T-cell (primary cell): Measurements from ENCODE around the gene ANO4. TPM values are rescaled to one million over a fixed set of nuclear protein-coding genes. Genes with fewer than 3 reads are reported as not detected.

Source experiments
- ATAC-seq, 4 experiments: fragments of 200-7000 bp in 3 of 4; fragments of 150-1000 bp in 1 of 4; cut with Tn5 transposase; replicated peaks in 1 of 4; 1 replicate in 3 of 4; 2 replicates in 1 of 4; pipeline ENCODE4 v1.10.0; 2021; ENCODE audit warnings: moderate library complexity in 3 of 4, mild to moderate bottlenecking in 2 of 4, moderate number of reproducible peaks in 1 of 4
- CTCF ChIA-PET, 2 donors: fragments of 300-600 bp; sonication (Branson Sonifier 250); formaldehyde crosslinking; loops; one replicate each; lab custom pipeline; 2022; ENCODE audit warnings: antibody characterized with exemption in 2 of 2; lab: Charles Lee
- POLR2A ChIA-PET, 2 donors: fragments of 300-600 bp; sonication (Branson Sonifier 250); formaldehyde crosslinking; loops; one replicate each; lab custom pipeline; 2022; ENCODE audit warnings: antibody characterized with exemption in 2 of 2; lab: Charles Lee
- DNase-seq, 35 experiments: peaks; one replicate each; pipeline versions ENCODE4 v3.0.0 to v3.0.0-alpha.2; 2013 to 2023
- H3K27ac ChIP-seq: one replicate; pipeline ENCODE4 v1.5.1; 2013; ENCODE audit warnings: low read length
- H3K27me3 ChIP-seq, 2 experiments: replicated peaks in 1 of 2; 1 replicate in 1 of 2; 2 replicates in 1 of 2; pipeline versions ENCODE4 v1.6.1 to v1.7.0; 2013; ENCODE audit warnings: low read length in 1 of 2, mixed read lengths in 1 of 2; ENCODE audit not compliant: control insufficient read depth in 2 of 2, insufficient read depth in 2 of 2; ENCODE audit errors: extremely low read depth in 1 of 2
- H3K36me3 ChIP-seq, 2 donors: 1 replicate in 1 of 2; 2 replicates in 1 of 2; pipeline versions ENCODE4 v1.6.1 to v1.7.0; 2013; ENCODE audit warnings: low read length in 1 of 2; ENCODE audit not compliant: control insufficient read depth in 2 of 2, insufficient read depth in 1 of 2; ENCODE audit errors: extremely low read depth in 1 of 2
- H3K4me1 ChIP-seq, 2 experiments: 1 replicate in 1 of 2; 2 replicates in 1 of 2; pipeline versions ENCODE4 v1.6.1 to v1.7.0; 2013; ENCODE audit warnings: low read length in 2 of 2, mixed read lengths in 1 of 2; ENCODE audit not compliant: insufficient read depth in 2 of 2, control insufficient read depth in 1 of 2; ENCODE audit errors: extremely low read depth in 1 of 2
- H3K4me3 ChIP-seq, 2 donors: 1 replicate in 1 of 2; 2 replicates in 1 of 2; pipeline versions ENCODE4 v1.5.1 to v1.7.0; 2013; ENCODE audit warnings: mild to moderate bottlenecking in 2 of 2, low read length in 1 of 2, moderate library complexity in 1 of 2; ENCODE audit not compliant: control insufficient read depth in 1 of 2; ENCODE audit errors: extremely low read depth in 1 of 2
- H3K9me3 ChIP-seq: 2 replicates; pipeline ENCODE4 v1.7.0; 2013
- H3K27ac Mint-ChIP-seq, 2 donors: one replicate each; pipeline ENCODE4 v1.8.0; 2020 to 2021; ENCODE audit warnings: mild to moderate bottlenecking in 2 of 2, mixed read lengths in 2 of 2
- H3K27me3 Mint-ChIP-seq, 2 donors: one replicate each; pipeline ENCODE4 v1.8.0; 2021 to 2022; ENCODE audit warnings: mixed read lengths in 2 of 2
- H3K36me3 Mint-ChIP-seq: one replicate; pipeline ENCODE4 v1.8.0; 2021; ENCODE audit warnings: mixed read lengths
- H3K4me1 Mint-ChIP-seq, 3 donors: one replicate each; pipeline ENCODE4 v1.8.0; 2020 to 2022; ENCODE audit warnings: mixed read lengths in 3 of 3, mild to moderate bottlenecking in 1 of 3
- H3K4me3 Mint-ChIP-seq, 3 donors: one replicate each; pipeline ENCODE4 v1.8.0; 2020 to 2022; ENCODE audit warnings: mild to moderate bottlenecking in 3 of 3, mixed read lengths in 3 of 3, moderate library complexity in 3 of 3
- H3K9me3 Mint-ChIP-seq, 3 donors: one replicate each; pipeline ENCODE4 v1.8.0; 2020 to 2022; ENCODE audit warnings: mixed read lengths in 3 of 3
- WGBS: methylation state at CpG from one replicate; pipeline ENCODE4 v1.1.5; 2013; ENCODE audit warnings: missing lambda C conversion rate; ENCODE audit not compliant: insufficient coverage; 5-methylcytosine and 5-hydroxymethylcytosine counted together
- total RNA-seq, 35 experiments: library from RNA in 6 of 35; stranded (reverse) in 6 of 35; fragments of 120-200 nt in 1 of 35; gene quantifications; one replicate each; pipeline versions ENCODE4 v1.2.1 to v1.2.4 and lab custom pipeline; 2013 to 2026

The ANO4 gene
- total RNA-seq, 5 donors from 2014 or later (not counting 1 experiment from before 2014, with no cell fraction given), result 0.26 TPM; not detected in 4

DNA sequence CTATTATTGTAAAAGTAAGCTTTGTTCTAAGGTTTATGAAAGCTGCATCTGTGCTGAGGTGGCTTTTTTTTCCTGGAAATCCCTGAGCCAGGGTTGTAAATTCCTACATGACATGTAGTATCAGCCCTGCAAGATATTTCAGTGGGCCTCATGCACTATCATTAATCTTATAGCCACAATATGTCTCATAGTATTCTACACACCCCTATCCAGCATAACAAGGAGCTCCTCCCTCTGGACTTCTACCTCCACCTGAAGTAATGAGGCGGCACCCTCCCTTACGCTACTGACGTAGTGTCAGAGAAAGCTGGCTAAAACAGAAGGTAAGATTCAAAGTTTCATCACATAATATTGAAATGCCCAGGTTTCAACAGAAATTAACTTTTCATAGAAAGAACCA is 380.0 kb downstream of the ANO4 start:
- no peak overlapping the region for H3K4me3 ChIP-seq
- ChIA-PET CTCF (no interaction called here), POLR2A (no interaction called here)
- H3K27ac ChIP-seq, result no peak overlapping the region
- Mint-ChIP-seq H3K27me3 (peaks cover 2 to 8% of the 10 kb centered on the region in 2 donors), H3K36me3 (no peaks in the 10 kb centered on the region), H3K9me3 (peaks cover 4 to 12% (median 12%) of the 10 kb centered on the region in 3 donors), H3K4me1 (no peaks in the 10 kb centered on the region), H3K4me3 (no peak overlapping the region), H3K27ac (no peak overlapping the region)
- peaks cover 0 to 5% of the 10 kb centered on the region in 2 experiments for H3K27me3 ChIP-seq
- WGBS, result 100% methylated on average over 1 of the region's 3 CpGs
- DNase-seq, result no peak
- no peak for ATAC-seq
- H3K9me3 ChIP-seq, result no peaks in the 10 kb centered on the region
- no peaks in the 10 kb centered on the region for H3K4me1 ChIP-seq
- H3K36me3 ChIP-seq, result no peaks in the 10 kb centered on the region

Other genes with a start within 250 kb of the ANO4 start
- gene GAS2L3, start 221.1 kb upstream of the ANO4 start, total RNA-seq, result under 1 TPM in 2 of 5 donors, not detected in 3; 0.09 to 0.16 TPM